GM12864 (cell line): ENCODE data around the gene ERI3.

Experiments
- DNase-seq: peaks from one replicate; pipeline ENCODE4 v3.0.0-alpha.2; 2011; ENCODE audit warnings: low read depth
- H3K4me3 ChIP-seq: 2 replicates; pipeline ENCODE4 v1.5.1; 2011; ENCODE audit warnings: mild to moderate bottlenecking, low read depth, low read length, control low read depth
- TF ChIP-seq, protein P1 (sequence below): IDR thresholded peaks from 2 replicates; pipeline ENCODE4 v1.5.1; 2011; ENCODE audit warnings: low read depth, mild to moderate bottlenecking, moderate library complexity, low read length, control low read depth, inconsistent platforms; ENCODE audit errors: missing control alignments

Gene ERI3

DNA sequence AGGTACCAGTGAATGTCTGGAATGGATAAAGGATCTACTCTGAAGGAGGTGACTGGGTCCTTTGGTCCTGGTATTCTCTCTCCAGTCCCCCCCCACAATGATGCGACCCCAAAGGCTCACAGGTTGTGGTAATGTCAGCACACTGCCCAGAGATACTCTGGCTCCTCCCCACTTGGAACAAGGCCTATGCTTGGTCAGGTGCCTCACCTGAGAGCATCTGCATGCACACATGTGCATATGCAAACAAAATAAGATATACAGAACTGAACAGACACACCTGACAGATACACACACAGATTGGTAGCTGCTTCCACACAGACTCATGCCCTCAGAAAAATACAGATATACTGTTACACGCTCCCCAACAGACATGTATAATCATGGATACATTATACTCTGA is 108.3 kb downstream of the ERI3 start:
- TF ChIP-seq, protein P1, sequence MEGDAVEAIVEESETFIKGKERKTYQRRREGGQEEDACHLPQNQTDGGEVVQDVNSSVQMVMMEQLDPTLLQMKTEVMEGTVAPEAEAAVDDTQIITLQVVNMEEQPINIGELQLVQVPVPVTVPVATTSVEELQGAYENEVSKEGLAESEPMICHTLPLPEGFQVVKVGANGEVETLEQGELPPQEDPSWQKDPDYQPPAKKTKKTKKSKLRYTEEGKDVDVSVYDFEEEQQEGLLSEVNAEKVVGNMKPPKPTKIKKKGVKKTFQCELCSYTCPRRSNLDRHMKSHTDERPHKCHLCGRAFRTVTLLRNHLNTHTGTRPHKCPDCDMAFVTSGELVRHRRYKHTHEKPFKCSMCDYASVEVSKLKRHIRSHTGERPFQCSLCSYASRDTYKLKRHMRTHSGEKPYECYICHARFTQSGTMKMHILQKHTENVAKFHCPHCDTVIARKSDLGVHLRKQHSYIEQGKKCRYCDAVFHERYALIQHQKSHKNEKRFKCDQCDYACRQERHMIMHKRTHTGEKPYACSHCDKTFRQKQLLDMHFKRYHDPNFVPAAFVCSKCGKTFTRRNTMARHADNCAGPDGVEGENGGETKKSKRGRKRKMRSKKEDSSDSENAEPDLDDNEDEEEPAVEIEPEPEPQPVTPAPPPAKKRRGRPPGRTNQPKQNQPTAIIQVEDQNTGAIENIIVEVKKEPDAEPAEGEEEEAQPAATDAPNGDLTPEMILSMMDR = no peak
- no peak for DNase-seq
- H3K4me3 ChIP-seq = no peak overlapping the region

DNA sequence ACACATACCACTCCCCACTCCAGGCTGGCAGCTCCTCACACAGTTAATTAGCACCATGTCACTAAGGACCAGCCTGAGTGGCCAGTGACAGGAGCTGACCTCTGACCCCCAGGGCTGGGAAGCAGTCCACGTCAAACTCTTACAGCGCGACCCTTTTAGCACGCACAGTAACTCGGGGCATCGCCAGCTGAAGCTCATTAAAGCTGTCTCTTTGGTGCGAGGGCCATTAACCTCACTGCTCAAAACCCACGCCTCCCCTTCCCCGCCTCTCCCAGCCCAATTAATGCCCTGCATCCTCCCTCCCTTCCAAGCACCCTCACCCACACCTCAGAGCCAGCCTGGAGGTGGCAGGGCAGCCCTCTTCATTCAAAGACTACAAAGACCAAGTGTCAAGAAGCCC is 110.1 kb downstream of the ERI3 start:
- no peak for DNase-seq
- TF ChIP-seq, protein P1 = no peak
- H3K4me3 ChIP-seq = no peak overlapping the region

DNA sequence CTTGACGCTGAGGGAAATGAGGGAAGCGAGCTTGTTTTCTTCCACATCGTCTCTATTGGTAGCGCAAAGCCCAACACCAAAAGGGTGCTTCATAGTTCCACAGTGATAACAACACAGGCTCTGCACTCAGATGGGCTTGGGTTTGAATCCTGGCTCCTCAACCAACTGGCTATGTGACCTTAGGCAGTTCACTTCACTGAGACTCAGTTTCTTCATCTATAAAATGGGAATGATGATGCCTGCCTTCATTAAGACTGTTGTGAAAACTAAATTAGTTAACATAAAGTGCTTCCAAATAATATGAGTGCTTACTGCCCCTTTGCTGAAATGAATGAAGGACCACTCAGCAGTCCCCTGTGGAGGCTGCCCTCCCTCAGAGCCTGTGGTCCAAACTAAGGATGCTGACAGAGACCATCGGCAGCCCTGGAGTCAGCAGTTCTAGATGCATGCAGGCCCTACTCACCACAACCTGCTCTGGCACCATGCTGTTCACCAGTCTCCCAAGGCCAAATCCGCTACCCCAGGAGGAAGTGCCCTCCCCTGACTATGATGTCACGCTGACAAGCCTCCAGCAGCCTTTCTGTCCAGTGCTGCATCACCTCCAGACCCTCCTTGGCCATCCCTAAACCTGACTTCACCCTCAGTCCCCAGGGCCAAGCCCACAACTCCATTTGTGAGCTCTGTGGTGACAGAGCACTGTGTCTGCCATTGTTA is 111.1 kb downstream of the ERI3 start:
- TF ChIP-seq, protein P1 = no peak
- H3K4me3 ChIP-seq = no peak overlapping the region
- DNase-seq = no peak

DNA sequence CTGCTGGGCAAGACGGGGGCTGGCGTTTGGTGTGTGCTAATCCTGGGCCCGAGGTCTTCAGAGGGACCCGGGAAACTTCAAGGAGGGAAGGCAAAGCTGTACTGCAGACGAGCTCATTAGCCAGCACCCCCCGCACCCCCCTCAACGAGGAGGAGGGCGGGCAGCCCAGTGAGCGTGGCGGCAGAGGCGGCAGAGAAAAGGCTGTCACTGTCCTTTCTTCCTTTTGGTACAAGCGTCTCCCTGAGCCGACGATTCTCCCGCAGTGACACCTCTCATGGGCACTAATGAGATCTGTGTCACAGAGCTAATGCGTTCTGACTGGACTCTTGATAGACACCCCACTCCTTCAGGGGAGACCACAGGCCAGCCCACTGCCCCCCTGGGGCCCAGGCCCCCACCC is 112.3 kb downstream of the ERI3 start:
- DNase-seq = no peak
- TF ChIP-seq, protein P1 = no peak
- no peak overlapping the region for H3K4me3 ChIP-seq

DNA sequence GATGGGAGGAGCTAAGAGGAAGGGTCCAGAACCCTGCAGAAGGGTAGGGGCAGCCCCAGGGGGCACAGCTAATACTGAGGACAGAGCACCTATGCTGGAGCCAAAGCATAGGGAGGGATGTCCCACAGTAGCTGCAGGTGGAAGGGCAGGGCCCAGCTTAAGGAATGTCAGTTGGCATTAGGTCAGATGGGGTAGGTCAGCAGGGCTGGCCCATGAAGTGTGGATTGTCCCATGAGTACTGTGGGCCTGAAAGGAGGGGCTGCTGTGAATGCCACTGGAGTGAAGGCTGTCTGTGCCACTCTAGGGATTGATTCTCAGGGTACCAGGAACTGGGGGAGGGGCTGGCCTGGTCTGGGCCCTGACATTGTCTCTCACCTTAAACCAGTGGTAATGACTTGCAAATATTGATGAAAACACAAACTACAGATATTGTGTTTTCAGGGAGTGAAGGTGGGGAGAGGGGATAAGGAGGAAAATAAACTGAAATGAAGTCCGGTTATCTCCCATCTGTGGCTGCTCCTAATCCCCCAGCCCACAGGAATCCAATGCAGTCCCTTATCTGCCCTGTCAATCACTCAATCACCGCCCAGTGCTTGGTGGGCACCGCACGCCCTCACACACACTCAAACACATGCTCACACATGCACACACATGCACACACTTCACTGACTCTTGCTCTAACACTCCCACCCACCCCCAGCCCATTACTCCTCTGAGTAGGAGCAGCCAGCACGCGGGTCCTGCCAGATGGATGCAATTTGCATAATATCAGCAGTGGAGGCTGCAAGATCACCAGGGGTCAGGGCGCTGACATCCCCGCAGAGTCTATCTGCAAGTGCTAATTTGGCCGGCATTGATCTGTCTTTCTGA is 114.0 kb downstream of the ERI3 start:
- no peak overlapping the region for H3K4me3 ChIP-seq
- TF ChIP-seq, protein P1 = no peak
- DNase-seq = no peak

DNA sequence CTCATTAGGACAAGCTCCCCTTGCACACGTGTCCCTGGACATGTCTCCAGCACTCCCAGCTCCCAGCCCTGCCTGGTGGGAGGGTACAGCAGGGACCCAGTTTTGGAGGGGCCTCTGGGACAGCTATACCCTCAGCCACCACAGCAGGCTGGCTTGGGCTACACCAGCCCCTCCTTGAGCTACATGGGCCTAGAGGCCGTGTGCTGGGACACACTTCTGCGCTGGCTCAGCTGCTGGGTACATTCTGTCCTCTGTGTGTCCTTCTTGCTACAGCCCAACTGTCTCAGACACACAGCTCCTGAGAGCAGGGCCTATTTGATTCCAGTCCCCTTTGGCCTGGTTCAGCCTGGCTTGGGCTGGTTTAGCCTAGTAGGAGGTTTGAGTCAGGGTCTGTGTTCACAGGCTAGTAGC is 115.1 kb downstream of the ERI3 start:
- TF ChIP-seq, protein P1 = no peak
- H3K4me3 ChIP-seq = no peak overlapping the region
- DNase-seq = no peak
